Myocyte (in vitro differentiated cells): ENCODE results near the gene PHAF1. TPM values are rescaled to one million over a fixed set of nuclear protein-coding genes. Genes with fewer than 3 reads are reported as not detected.

Source experiments
- DNase-seq: peaks from one replicate; pipeline ENCODE4 v3.0.0-alpha.2; 2012; ENCODE audit warnings: low read depth
- total RNA-seq: library from RNA; depleted of rRNA; stranded (reverse); fragments of >200 nt; gene quantifications from 2 replicates; pipeline ENCODE4 v1.2.3, GENCODE V29; 2014

Gene PHAF1
- total RNA-seq, 1 donor from 2014 or later = 30.7 TPM

DNA sequence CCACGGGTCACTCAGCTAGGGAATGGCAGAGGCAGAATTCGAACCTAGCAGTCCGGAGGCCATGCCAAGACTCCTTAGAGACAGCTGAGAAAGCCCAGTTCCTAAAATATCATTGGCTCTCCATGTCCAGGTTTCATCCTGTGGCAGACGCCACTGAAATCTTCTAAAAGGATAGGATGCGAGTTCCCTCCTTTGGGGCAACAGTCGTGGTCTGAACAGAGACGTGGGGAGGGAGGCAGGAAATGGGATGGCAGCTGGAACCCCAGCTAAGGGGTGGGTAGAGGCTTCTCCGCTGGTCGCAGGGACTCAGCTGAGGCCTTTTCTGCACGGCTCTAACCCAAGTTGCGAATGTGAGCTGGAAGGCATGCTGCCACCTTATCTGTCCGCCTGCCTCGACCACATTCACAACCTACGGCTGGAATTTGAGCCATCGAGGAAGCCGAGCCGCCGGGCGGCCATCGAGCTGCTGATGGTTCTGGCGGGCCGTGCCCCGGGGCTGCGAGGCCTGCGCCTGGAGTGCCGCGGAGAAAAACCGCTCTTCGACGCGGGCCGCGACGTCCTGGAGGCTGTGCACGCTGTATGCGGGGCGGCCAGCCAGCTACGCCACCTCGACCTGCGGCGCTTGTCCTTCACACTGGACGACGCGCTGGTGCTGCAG is 52.9 kb downstream of the PHAF1 start:
- DNase-seq = no peak

DNA sequence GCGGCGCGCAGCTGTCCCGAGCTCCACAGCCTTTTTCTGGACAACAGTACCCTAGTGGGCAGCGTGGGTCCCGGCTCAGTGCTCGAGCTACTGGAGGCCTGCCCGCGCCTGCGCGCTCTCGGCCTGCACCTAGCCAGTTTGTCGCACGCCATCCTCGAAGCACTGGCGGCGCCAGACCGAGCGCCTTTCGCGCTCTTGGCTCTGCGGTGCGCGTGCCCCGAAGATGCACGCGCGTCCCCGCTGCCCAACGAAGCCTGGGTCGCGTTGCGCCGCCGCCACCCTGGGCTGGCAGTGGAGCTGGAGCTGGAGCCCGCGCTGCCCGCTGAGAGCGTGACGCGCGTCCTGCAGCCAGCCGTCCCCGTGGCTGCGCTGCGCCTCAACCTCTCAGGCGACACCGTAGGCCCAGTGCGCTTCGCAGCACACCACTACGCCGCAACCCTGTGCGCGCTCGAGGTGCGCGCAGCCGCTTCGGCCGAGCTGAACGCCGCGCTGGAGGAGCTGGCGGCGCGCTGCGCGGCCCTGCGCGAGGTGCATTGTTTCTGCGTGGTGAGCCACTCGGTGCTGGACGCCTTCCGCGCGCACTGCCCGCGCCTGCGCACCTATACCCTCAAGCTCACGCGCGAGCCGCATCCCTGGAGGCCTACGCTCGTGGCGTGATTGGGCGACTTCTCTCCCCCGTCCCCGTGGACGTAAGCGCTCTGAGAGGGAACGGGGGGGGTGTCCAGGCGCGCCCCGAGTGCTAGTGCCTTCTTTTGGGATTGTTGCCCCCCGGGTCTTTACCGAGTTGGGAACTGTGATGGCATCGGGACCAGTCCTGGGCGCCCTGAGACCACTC is 53.6 kb downstream of the PHAF1 start:
- DNase-seq = no peak

DNA sequence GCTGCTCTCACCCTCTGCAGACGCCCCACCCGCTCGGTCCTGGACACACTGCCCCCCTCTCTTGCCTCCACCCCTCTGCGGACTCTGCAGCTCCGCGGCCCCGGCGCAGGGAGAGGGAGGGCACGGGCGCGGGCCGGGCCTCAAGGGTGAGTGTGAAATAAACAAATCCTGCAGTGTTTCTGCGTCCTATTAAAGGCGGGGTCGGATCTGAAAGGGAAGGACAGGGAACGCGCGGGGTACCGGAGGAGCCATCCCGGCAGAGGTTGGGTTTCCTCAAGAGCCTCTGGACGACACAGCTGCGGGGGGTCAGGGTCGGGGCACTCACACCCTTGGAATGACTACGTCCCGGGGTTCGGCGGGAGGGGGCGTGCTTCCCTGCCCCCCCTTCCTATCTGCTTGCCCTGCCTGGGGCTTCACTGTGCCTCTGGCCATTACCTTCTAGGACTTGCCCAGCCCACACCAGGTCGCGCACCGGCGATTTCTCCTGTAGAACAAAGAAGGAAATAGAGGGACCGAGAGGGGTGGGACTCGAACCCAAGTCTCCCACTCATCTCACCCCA is 54.3 kb downstream of the PHAF1 start:
- DNase-seq = no peak

DNA sequence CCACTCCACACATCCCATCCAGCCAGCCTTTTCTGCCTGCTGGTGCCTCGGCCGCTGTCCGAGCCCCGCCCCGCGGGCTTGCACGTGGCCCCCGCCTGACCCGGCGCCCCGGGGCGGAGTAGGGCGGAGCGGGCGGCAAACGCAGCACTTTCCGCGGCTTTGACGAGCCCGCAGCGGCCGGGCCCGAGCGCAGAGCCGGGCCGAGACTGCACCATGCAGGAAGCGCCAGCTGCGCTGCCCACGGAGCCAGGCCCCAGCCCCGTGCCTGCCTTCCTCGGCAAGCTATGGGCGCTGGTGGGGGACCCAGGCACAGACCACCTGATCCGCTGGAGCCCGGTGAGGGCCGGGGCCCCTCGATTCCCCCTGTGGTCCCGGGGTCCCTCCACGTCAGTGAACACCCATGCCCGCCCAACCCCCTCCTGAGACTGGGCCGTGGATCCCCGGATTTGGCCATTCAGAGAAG is 54.9 kb downstream of the PHAF1 start, which contains the start of gene HSF4:
Gene HSF4, plus strand, starts transcription at position 147 of the 463 bp plus-strand sequence. Its CDS starts 67 bp downstream, at position 214.
- DNase-seq = no peak

DNA sequence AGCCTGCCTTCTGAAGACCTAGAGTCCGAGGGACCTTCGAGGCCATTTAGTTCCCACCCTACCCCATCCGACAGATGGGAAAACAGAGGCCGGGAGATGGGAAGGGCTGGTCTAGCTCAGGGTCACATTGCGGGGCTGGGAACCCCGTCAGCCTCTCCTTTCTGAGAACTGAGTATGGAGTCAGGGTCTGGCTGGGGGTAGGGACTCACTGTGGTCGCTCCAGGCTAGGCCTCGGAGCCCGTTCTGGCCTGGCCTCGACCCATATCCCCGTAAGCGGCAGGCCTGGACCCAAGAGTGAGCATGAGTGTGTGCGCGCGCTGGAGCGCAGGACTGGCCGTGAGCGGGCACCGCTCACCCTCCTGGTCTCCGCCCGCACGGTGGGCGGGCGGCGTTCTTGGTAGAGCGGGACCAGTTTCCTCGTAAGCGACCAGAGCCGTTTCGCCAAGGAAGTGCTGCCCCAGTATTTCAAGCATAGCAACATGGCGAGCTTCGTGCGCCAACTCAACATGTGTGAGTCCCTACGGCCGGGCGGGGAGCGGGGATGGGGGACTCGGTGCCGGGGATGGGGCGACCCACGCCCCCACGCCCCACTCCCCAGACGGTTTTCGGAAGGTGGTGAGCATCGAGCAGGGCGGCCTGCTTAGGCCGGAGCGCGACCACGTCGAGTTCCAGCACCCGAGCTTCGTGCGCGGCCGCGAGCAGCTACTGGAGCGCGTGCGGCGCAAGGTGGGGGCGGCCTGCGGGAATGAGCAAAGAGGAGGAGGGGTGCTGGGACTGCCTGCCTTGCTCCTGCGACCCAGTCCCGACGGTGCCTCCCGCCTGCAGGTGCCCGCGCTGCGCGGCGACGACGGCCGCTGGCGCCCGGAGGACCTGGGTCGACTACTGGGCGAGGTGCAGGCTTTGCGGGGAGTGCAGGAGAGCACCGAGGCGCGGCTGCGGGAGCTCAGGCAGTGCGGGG is 55.7 kb downstream of the PHAF1 start:
- DNase-seq = no peak

DNA sequence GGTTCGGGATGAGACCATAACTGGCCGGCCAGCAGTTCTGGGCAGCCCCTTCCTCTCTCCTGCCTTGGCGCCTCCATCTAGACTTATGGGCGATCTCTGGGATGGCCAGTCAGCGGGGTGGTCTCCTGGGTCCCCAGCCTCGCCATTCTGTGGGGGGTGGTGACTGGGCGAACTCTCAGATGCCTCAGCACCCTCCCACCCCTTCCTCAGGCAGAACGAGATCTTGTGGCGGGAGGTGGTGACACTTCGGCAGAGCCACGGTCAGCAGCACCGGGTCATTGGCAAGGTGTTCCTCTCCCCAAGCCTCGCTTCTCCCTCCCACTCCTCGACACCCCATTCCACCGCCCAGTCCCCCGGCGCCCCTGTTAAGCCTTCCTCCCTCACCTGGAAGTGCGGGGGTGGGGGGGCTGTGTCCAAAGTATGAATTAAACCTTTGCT is 56.4 kb downstream of the PHAF1 start:
- DNase-seq = no peak

DNA sequence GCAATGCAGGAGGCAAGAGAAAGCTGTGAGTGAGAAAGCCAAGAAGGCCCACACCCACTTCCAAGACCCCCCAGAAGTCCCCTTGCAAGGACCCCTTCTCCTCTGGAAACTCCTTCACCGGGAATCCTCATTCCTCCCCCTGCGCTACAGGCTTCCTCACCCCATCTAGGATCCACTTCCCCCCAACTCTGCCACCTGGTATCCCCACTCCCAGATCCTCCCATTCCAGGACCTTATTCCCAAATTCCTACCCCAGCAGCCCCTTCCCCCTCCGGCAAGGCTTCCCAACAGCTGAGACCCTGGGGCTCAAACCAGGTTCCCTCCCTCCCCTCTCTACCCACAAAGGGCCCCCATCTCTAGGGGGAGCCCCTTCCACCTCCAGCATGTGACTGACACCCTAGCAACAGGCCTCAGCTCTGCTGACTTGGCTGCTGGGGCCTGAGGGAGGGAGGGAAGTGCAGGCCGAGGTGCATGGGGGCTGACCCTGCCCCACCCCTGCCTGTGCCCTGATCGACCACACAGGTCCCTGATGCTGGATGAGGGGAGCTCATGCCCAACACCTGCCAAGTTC is 56.9 kb downstream of the PHAF1 start:
- no peak for DNase-seq

DNA sequence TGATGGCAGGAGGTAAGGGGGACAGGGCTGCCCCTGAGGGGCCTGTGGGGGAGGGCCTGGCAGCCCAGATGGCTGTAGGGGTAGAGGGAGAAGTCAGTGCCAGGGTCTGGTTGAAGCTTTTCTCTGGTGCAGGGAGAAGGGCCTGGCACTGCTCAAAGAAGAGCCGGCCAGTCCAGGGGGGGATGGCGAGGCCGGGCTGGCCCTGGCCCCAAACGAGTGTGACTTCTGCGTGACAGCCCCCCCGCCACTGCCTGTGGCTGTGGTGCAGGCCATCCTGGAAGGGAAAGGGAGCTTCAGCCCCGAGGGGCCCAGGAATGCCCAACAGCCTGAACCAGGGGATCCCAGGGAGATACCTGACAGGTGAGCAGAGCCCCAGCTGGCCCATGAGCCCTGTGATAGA is 57.8 kb downstream of the PHAF1 start:
- no peak for DNase-seq

DNA sequence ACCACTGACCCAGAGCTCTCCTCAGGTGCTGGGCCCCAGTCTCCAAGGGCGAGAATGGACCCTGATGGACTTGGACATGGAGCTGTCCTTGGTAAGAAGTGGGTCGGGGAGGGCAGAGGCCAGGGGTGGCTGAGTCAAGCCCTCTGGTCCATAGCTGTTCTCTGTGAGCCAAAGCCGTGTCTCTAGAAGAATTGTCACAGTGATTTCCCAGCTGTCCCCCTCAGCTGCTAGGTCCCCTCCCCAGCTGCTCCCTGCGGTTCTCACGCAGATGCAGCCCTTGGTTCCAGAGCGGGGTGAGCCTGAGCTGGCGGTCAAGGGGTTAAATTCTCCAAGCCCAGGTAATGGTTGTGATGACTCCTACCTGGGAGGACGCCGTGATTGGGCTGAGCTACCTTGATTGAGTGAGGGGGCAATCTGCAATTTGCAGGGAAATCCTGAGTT is 59.3 kb downstream of the PHAF1 start:
- no peak for DNase-seq

DNA sequence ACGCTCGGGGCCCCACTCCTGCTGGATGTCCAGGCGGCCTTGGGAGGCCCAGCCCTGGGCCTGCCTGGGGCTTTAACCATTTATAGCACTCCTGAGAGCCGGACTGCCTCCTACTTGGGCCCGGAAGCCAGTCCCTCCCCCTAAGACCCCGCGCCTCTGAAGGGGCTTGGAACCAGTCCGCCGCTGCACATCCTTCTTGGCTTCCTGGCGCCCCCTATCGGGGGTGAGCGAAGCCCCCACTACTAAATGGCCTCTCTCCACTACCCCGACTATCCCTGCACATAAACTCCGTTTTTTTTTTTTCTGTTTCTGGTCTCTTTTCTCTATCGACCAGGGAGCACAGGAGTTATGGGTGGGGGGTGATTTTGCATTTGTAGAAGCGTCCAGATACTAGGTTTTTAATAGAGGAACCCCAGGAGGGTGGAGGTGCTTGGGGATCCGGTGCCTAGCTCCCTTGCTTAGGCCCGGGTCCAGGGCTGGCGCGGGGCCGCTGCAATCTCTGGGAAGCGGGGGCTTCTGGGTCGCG is 60.0 kb downstream of the PHAF1 start:
- DNase-seq = peak; percentile 56

DNA sequence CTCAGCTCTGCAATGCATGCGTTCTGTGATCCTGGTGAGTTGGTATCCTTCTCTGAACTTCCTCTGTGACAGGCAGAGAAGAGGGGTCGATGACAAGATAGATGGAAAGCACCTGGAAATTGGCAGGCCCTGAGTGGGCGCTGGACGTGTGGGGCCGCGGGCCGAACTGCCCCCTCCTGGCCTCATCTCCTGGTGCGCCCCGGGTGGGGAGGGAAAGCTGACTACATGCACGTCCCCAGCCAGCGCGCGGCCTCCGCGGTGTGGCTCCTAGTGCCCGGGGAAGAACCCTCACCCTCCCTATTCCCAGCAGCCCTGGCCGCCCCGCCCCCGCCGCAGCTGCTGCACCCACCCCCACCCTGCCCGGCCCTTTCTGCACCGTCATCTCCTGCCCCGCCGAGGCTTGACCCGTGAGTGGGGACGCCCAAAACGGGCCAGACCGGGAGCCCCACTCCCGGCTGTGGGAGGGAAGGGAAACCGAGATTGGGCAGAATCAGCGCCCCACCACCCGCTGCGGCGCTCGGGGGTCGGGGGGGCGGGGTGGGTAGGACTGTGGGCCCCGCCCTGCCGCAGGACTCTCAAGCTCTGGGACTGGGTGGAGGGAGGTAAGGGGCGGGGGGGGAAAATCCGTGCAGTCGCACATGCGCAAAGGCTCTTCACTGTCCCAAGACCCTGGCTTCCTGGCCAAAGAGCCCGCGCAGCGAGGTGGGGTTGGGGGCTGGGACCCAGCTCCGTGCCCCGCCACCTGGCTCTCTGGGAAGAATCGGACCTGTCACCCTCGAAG is 60.6 kb downstream of the PHAF1 start, which contains the start of gene NOL3:
Gene NOL3, plus strand, starts transcription at position 371 of the 781 bp plus-strand sequence.
- peak; percentile 93 for DNase-seq

DNA sequence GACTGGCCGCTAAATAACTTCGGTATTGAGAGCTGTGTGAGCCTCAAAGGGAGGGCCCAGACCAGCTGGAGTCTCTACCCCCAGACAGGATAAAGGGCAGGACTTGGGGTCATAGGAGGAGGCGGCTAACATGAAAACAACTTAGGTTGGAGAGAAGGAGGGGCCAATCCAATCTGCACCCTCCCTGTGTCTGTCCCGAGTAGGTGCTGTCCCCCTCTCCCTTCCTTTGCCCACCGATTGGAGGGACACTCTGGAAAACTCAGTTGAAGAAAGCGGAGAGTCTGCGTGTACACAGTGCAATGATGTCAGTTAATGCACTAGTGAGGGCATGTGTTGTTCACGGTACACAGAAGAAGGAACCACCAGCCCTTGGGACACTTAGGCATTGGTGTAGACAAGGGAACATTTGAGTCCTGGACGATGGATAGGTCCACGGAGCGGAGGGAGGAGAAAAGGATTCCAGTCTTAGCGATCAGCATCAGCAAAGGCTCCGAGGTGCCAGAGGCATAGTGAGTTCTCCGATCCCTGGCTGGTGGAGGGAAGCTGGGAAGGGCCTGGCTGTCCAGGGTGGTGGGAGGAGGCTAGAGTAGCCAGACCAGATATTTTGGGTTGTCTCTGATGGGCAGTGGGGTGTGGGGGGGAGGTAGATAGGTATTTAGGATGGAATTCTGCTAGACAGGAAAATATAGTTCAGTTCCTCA is 61.4 kb downstream of the PHAF1 start:
- DNase-seq = no peak

DNA sequence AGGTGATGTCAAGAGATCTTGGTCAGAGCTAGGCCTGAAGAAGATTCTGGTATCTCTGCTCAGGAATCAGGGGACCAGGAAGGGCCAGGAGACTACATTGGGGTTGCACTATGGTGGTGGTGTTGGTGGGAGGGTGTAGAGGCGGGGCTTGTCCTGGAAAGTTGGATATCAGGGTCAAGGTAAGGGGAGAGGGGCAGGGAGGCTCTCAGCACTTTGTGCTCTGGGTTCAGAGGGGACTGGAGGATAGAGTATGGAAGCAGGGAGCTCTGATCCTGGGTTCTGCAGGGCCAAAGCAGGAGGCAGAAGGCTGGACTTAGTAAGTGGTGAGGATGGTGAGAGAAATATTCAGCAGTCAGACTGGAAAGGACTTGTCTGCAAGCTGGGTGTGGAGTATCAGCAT is 63.6 kb downstream of the PHAF1 start:
- no peak for DNase-seq

DNA sequence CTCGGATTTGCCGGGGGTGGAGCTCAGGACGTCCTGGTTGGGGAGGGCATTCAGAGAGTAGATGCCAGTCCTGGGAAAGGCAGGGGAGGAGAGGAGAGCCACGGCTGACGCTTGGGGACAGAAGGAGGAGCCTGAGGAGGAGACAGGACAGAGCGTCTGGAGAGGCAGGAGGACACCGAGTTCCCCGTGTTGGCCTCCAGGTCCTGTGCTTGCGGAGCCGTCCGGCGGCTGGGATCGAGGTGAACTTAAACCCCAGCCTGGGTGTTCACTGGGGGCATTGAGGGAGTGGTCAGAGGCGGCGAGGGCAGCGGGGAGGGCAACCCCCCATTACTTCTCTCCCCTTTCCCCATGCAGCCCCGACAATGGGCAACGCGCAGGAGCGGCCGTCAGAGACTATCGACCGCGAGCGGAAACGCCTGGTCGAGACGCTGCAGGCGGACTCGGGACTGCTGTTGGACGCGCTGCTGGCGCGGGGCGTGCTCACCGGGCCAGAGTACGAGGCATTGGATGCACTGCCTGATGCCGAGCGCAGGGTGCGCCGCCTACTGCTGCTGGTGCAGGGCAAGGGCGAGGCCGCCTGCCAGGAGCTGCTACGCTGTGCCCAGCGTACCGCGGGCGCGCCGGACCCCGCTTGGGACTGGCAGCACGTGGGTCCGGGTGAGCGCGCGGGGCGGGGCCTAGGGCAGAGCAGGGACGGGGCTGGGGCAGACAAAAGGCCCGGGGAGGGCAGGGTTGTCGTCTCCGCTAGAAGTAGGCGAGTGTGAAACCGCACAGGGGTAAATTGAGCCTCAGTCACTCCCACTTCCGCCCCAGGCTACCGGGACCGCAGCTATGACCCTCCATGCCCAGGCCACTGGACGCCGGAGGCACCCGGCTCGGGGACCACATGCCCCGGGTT is 64.3 kb downstream of the PHAF1 start:
- peak; percentile 93 for DNase-seq

DNA sequence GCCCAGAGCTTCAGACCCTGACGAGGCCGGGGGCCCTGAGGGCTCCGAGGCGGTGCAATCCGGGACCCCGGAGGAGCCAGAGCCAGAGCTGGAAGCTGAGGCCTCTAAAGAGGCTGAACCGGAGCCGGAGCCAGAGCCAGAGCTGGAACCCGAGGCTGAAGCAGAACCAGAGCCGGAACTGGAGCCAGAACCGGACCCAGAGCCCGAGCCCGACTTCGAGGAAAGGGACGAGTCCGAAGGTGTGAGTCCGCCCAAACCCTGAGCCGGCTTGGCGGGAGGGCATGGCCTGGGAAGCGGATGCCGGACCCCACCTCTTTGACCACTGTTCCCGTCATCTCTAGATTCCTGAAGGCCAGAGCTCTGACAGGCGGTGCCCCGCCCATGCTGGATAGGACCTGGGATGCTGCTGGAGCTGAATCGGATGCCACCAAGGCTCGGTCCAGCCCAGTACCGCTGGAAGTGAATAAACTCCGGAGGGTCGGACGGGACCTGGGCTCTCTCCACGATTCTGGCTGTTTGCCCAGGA is 65.0 kb downstream of the PHAF1 start:
- DNase-seq = no peak

DNA sequence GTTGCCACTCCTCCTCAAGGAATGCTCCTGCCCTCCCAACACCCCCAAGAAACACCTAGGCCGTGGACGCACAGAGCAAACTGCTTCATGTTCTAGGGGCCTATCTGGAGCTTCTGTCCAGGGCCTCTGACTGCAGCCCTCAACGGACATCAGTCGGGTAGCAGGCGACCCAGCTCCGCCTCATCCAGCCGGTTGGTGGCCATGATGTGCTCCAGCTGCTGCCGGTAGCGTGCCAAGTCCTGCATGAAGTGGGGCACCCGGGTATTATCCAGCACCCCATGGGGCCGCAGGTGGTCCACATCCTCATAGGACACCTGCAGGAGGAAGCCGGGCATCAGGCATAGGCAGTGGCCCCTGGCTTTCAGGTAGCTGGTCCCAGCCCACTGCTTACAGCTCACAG is 66.9 kb downstream of the PHAF1 start:
- DNase-seq = no peak
